Epithelial cell of alveolus of lung (primary cell): ENCODE data around the gene TSPAN14. TPM values are rescaled to one million over a fixed set of nuclear protein-coding genes. Genes with fewer than 3 reads are reported as not detected.

Source experiments
- total RNA-seq: library from RNA; depleted of rRNA; stranded (reverse); fragments of >200 nt; gene quantifications from 2 replicates; pipeline ENCODE4 v1.2.1, GENCODE V29; 2015

Gene TSPAN14
- total RNA-seq = 24.6 and 59.3 TPM in 2 replicates

DNA sequence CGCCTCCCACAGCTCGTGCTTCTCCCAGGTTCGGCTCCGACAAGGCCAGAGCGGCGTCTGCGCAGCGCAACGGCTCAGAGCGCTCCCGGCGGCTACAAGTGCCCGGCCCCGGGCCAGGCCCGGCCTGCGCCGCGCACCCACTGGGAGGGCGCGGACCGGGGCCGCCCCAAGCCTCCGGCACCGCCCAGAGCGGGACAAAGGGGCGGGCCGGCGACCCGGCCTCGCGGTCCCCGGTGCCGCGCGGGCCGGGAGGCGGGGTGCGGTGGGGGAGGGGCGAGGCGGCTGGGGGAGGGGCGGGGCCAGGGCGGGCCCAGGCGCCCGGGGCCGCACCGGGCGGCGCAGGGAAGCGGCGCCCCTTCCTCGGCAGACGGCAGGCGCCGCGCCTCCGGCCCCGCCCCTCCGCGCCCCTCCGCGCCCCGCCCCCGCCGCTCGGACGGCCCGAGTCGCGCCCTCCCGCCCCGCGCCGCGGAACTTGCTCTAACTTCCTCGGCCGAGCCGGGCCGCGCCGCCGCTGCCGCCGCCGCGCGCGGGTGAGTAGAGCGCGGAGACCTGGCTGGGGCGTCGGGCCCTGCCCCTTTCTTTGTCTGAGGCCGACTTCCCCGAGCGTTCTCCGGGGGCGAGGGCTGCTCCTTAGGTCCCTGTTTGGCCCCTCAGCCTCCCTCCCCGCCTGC is at the start of gene TSPAN14:
TSS of gene TSPAN14 (plus strand) at position 469 of the 671 bp plus-strand sequence. CDS start 34,924 bp downstream, outside the sequence.

GRCh38 chr10:80408242-80409101 is 45.6 kb upstream of the TSPAN14 start, which contains the start of gene PRXL2A:
PRXL2A (plus strand) TSS chr10:80408551; CDS start chr10:80420468, 11,917 bp downstream.

DNA sequence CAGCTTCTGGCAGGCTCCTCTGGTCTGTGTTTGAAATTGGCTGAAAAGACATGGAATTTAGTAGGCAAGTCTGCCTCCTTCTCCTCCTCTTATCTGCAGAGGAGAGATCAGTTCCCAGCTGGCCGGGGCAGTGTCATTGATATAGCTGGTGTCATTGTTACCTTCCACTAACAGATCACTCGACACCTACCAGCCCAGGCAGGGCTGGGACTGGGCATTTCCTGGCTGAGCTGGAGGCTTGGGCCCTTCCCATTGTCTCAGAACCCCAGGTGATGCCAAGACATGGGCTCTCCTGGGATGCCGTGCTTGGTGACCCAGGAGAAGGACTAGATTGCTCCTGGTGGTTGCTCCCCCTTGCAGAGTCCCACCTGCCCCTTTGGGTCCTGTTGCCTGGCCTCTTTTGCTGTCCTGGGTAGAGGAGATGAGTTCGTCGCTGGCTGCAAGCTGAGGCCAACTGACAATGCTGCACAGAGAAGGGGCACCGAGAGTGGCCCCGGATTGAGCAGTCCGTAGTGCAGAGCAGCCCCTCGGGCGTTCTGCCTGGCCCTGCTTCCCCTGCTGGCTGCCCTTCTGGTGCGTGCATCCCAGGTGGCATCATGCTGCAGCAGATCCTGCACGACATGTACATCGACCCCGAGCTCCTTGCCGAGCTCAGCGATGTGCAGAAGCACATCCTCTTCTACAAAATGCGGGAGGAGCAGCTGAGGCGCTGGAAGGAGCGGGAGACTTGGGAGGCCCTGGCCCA is 83.8 kb downstream of the TSPAN14 start, which contains the start of gene SH2D4B:
TSS of gene SH2D4B (plus strand) at position 167 of the 745 bp plus-strand sequence. CDS start at position 597, 430 bp downstream.

Other genes with a start within 250 kb of the TSPAN14 start
- 109 and 153 TPM in 2 replicates for gene ANXA11, start 248.8 kb upstream of the TSPAN14 start, total RNA-seq
- not detected in 2 replicates for gene MAT1A, start 164.7 kb upstream of the TSPAN14 start, total RNA-seq
- not detected in 2 replicates for gene DYDC1, start 97.6 kb upstream of the TSPAN14 start, total RNA-seq
- gene DYDC2, start 97.5 kb upstream of the TSPAN14 start, total RNA-seq = not detected in 2 replicates
- 26.3 and 36.1 TPM in 2 replicates for gene PRXL2A, start 45.8 kb upstream of the TSPAN14 start, total RNA-seq
- 0.13 TPM in 1 of 2 replicates, not detected in the other for gene SH2D4B, start 83.6 kb downstream of the TSPAN14 start, total RNA-seq